ENCODE data around the gene HIBCH. TPM values are rescaled to one million over a fixed set of nuclear protein-coding genes. Genes with fewer than 3 reads are reported as not detected.
"Not testable (repeated sequence)": the region's sequence is repeated elsewhere in the genome, so short reads cannot be mapped to it uniquely, and the experiment has no call there.

HIBCH gene
- total and polyA plus RNA-seq, 2 donors: 18.7 to 31.3 TPM

DNA sequence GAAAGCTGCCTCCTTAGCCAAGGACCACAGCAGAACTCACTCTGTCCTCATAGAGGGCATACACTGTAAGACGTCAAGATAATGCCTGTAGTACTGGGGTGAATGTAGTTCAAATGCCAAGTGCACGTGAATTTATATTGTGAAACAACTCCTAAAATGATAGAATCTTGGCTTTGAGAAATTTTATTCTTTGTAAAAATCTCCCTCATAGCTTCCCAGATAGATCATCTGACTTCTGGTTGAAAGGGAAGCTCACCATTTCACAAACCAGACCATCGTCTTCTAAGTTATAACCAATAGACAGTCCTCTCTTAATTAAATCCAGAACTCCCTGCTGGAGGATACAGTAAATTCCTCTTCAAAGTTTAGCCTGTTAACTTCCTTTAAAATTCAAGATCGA lies 146.2 kb downstream of the HIBCH start:
- 84% methylated on average over 4 of the region's 4 CpGs for WGBS
- Histone ChIP-seq H3K9me3 (ENCODE audit: control insufficient read depth in 2 of 2, insufficient read depth in 1 of 2, low read length in 1 of 2) (no peaks in the 10 kb centered on the region), H3K36me3 (ENCODE audit: control insufficient read depth in 2 of 2, insufficient read depth in 2 of 2, low read length in 1 of 2) (no peaks in the 10 kb centered on the region), H3K27ac (ENCODE audit: low read depth in 1 of 2, low read length in 1 of 2) (no peak overlapping the region), H3K4me3 (ENCODE audit: low read length in 2 of 2) (no peak overlapping the region), H3K4me1 (ENCODE audit: control insufficient read depth in 2 of 2, insufficient read depth in 2 of 2, low read length in 2 of 2) (no peaks in the 10 kb centered on the region), H3K27me3 (ENCODE audit: control insufficient read depth in 2 of 2, insufficient read depth in 1 of 2, low read length in 1 of 2) (no peaks in the 10 kb centered on the region)
- DNase-seq (ENCODE audit: low read depth in 6 of 9, low spot score in 9 of 9): no peak

GRCh38 chr2:190170673-190171072 lies 149.0 kb downstream of the HIBCH start:
- 73% methylated on average over 2 of the region's 2 CpGs for WGBS
- H3K4me3 ChIP-seq (ENCODE audit: low read length in 2 of 2): no peak overlapping the region
- H3K9me3 ChIP-seq (ENCODE audit: control insufficient read depth in 2 of 2, insufficient read depth in 1 of 2, low read length in 1 of 2): peaks cover 0 to 3% of the 10 kb centered on the region in 2 donors
- H3K4me1 ChIP-seq (ENCODE audit: control insufficient read depth in 2 of 2, insufficient read depth in 2 of 2, low read length in 2 of 2): no peaks in the 10 kb centered on the region
- H3K36me3 ChIP-seq (ENCODE audit: control insufficient read depth in 2 of 2, insufficient read depth in 2 of 2, low read length in 1 of 2): no peaks in the 10 kb centered on the region
- no peak for DNase-seq (ENCODE audit: low read depth in 6 of 9, low spot score in 9 of 9)
- H3K27me3 ChIP-seq (ENCODE audit: control insufficient read depth in 2 of 2, insufficient read depth in 1 of 2, low read length in 1 of 2): no peaks in the 10 kb centered on the region
- no peak overlapping the region for H3K27ac ChIP-seq (ENCODE audit: low read depth in 1 of 2, low read length in 1 of 2)

GRCh38 chr2:190169221-190170072 lies 150.2 kb downstream of the HIBCH start:
- no peaks in the 10 kb centered on the region for H3K27me3 ChIP-seq (ENCODE audit: control insufficient read depth in 2 of 2, insufficient read depth in 1 of 2, low read length in 1 of 2)
- H3K4me1 ChIP-seq (ENCODE audit: control insufficient read depth in 2 of 2, insufficient read depth in 2 of 2, low read length in 2 of 2): no peaks in the 10 kb centered on the region
- no peak overlapping the region for H3K27ac ChIP-seq (ENCODE audit: low read depth in 1 of 2, low read length in 1 of 2)
- no peak for DNase-seq (ENCODE audit: low read depth in 6 of 9, low spot score in 9 of 9)
- 76% methylated on average over 5 of the region's 5 CpGs for WGBS
- no peaks in the 10 kb centered on the region for H3K36me3 ChIP-seq (ENCODE audit: control insufficient read depth in 2 of 2, insufficient read depth in 2 of 2, low read length in 1 of 2)
- H3K4me3 ChIP-seq (ENCODE audit: low read length in 2 of 2): no peak overlapping the region
- peaks cover 0 to 3% of the 10 kb centered on the region in 2 donors for H3K9me3 ChIP-seq (ENCODE audit: control insufficient read depth in 2 of 2, insufficient read depth in 1 of 2, low read length in 1 of 2)

DNA sequence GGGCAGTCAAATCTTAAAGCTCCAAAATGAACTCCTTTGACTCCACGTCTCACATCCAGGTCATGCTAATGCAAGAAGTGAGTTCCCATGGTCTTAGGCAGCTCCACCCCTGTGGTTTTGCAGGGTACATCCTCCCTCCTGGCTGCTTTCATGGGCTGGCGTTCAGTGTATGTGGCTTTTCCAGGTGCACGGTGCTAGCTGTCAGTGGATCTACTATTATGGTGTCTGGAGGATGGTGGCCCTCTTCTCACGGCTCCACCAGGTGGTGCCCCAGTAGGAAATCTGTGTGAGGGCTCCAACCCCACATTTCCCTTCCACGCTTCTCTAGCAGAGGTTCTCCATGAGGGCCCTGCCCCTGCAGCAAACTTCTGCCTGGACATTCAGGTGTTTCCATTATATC lies 151.9 kb downstream of the HIBCH start:
- Histone ChIP-seq H3K27ac (ENCODE audit: low read depth in 1 of 2, low read length in 1 of 2) (no peak overlapping the region), H3K4me3 (ENCODE audit: low read length in 2 of 2) (no peak overlapping the region), H3K4me1 (ENCODE audit: control insufficient read depth in 2 of 2, insufficient read depth in 2 of 2, low read length in 2 of 2) (no peaks in the 10 kb centered on the region), H3K36me3 (ENCODE audit: control insufficient read depth in 2 of 2, insufficient read depth in 2 of 2, low read length in 1 of 2) (no peaks in the 10 kb centered on the region), H3K27me3 (ENCODE audit: control insufficient read depth in 2 of 2, insufficient read depth in 1 of 2, low read length in 1 of 2) (no peaks in the 10 kb centered on the region), H3K9me3 (ENCODE audit: control insufficient read depth in 2 of 2, insufficient read depth in 1 of 2, low read length in 1 of 2) (peaks cover 0 to 3% of the 10 kb centered on the region in 2 donors)
- WGBS: 62% methylated on average over 5 of the region's 5 CpGs
- no peak for DNase-seq (ENCODE audit: low read depth in 6 of 9, low spot score in 9 of 9)

DNA sequence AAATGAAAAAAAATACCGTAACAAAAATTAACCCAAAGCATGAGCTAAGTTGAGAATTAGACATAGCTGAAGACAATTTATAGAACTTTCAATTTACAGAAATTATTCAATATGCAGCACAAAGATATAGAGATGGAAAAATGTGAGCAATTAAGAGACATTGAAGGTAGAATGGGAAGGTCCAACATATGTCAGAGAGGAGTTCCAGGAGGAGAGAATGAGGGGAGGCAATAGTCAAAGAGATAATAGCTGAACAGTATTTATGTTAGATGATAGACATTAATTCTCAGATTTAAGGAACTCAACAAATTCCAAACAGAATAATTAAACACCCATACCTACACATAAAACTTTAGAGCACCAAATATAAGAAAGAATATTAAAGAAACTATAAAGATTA lies 154.1 kb downstream of the HIBCH start:
- WGBS: 97% methylated on average over 1 of the region's 1 CpG
- peaks cover 0 to 3% of the 10 kb centered on the region in 2 donors for H3K9me3 ChIP-seq (ENCODE audit: control insufficient read depth in 2 of 2, insufficient read depth in 1 of 2, low read length in 1 of 2)
- no peaks in the 10 kb centered on the region for H3K27me3 ChIP-seq (ENCODE audit: control insufficient read depth in 2 of 2, insufficient read depth in 1 of 2, low read length in 1 of 2)
- H3K4me3 ChIP-seq (ENCODE audit: low read length in 2 of 2): no peak overlapping the region
- no peaks in the 10 kb centered on the region for H3K4me1 ChIP-seq (ENCODE audit: control insufficient read depth in 2 of 2, insufficient read depth in 2 of 2, low read length in 2 of 2)
- no peak overlapping the region for H3K27ac ChIP-seq (ENCODE audit: low read depth in 1 of 2, low read length in 1 of 2)
- H3K36me3 ChIP-seq (ENCODE audit: control insufficient read depth in 2 of 2, insufficient read depth in 2 of 2, low read length in 1 of 2): no peaks in the 10 kb centered on the region
- DNase-seq (ENCODE audit: low read depth in 6 of 9, low spot score in 9 of 9): no peak

DNA sequence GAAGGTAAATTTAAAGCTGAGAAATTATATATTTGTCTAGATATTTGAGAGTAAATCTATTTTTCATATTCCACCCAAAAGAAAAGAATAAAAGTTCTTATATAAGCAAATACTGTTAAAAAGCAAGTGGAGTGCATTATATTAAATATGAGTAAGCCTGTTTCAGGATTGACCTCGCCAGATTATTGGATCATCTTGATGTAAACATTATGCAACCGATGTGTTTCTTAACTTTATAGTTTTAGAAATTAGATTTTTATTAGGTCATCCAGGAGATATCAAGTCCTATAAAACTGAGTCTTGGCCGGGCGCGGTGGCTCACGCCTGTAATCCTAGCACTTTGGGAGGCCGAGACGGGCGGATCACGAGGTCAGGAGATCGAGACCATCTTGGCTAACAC lies 156.8 kb downstream of the HIBCH start:
- Histone ChIP-seq H3K27ac (ENCODE audit: low read depth in 1 of 2, low read length in 1 of 2) (no peak overlapping the region), H3K9me3 (ENCODE audit: control insufficient read depth in 2 of 2, insufficient read depth in 1 of 2, low read length in 1 of 2) (no peaks in the 10 kb centered on the region), H3K4me3 (ENCODE audit: low read length in 2 of 2) (no peak overlapping the region), H3K36me3 (ENCODE audit: control insufficient read depth in 2 of 2, insufficient read depth in 2 of 2, low read length in 1 of 2) (no peaks in the 10 kb centered on the region), H3K4me1 (ENCODE audit: control insufficient read depth in 2 of 2, insufficient read depth in 2 of 2, low read length in 2 of 2) (no peaks in the 10 kb centered on the region), H3K27me3 (ENCODE audit: control insufficient read depth in 2 of 2, insufficient read depth in 1 of 2, low read length in 1 of 2) (no peaks in the 10 kb centered on the region)
- no peak for DNase-seq (ENCODE audit: low read depth in 6 of 9, low spot score in 9 of 9)
- 96% methylated on average over 11 of the region's 11 CpGs for WGBS

GRCh38 chr2:190159453-190159852 lies 160.2 kb downstream of the HIBCH start:
- 80% methylated on average over 3 of the region's 3 CpGs for WGBS
- Histone ChIP-seq H3K9me3 (ENCODE audit: control insufficient read depth in 2 of 2, insufficient read depth in 1 of 2, low read length in 1 of 2) (no peaks in the 10 kb centered on the region), H3K36me3 (ENCODE audit: control insufficient read depth in 2 of 2, insufficient read depth in 2 of 2, low read length in 1 of 2) (no peaks in the 10 kb centered on the region), H3K4me3 (ENCODE audit: low read length in 2 of 2) (no peak overlapping the region), H3K27ac (ENCODE audit: low read depth in 1 of 2, low read length in 1 of 2) (no peak overlapping the region), H3K27me3 (ENCODE audit: control insufficient read depth in 2 of 2, insufficient read depth in 1 of 2, low read length in 1 of 2) (no peaks in the 10 kb centered on the region), H3K4me1 (ENCODE audit: control insufficient read depth in 2 of 2, insufficient read depth in 2 of 2, low read length in 2 of 2) (no peaks in the 10 kb centered on the region)
- no peak for DNase-seq (ENCODE audit: low read depth in 6 of 9, low spot score in 9 of 9)

DNA sequence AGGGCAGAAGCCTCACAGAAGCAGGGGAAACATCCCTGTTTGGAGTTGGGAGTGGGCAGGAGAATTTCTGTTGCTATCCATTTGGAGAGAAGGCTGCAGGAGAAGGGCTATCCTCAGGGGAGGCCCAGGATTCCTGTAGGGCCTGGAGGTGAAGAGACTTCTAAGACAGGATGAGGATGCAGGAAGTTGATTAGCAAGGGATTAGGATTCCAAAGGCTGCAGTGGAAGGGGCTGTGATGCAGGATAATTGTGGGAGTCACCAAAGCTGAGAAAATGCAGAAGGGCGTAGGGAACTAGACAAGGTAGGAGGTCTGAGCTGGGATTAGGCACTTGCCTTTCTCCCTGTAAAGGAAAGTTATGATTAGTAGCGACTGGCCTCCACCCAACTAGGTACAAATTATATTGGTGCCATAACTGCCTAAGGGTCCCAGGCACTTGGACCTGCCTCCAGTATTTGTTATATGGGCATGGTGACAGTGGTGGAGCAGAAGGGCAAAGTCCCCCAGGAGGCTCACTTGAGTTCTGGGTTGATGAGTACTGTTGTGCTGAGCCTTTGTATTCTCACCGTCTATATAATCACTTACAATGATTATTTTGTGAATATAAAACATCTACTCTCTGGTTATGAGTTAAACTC lies 160.7 kb downstream of the HIBCH start:
- H3K27ac ChIP-seq (ENCODE audit: low read depth in 1 of 2, low read length in 1 of 2): no peak overlapping the region
- DNase-seq (ENCODE audit: low read depth in 6 of 9, low spot score in 9 of 9): no peak
- H3K27me3 ChIP-seq (ENCODE audit: control insufficient read depth in 2 of 2, insufficient read depth in 1 of 2, low read length in 1 of 2): no peaks in the 10 kb centered on the region
- no peaks in the 10 kb centered on the region for H3K4me1 ChIP-seq (ENCODE audit: control insufficient read depth in 2 of 2, insufficient read depth in 2 of 2, low read length in 2 of 2)
- H3K4me3 ChIP-seq (ENCODE audit: low read length in 2 of 2): no peak overlapping the region
- no peaks in the 10 kb centered on the region for H3K36me3 ChIP-seq (ENCODE audit: control insufficient read depth in 2 of 2, insufficient read depth in 2 of 2, low read length in 1 of 2)
- WGBS: over 99% methylated on average over 3 of the region's 3 CpGs
- H3K9me3 ChIP-seq (ENCODE audit: control insufficient read depth in 2 of 2, insufficient read depth in 1 of 2, low read length in 1 of 2): no peaks in the 10 kb centered on the region

DNA sequence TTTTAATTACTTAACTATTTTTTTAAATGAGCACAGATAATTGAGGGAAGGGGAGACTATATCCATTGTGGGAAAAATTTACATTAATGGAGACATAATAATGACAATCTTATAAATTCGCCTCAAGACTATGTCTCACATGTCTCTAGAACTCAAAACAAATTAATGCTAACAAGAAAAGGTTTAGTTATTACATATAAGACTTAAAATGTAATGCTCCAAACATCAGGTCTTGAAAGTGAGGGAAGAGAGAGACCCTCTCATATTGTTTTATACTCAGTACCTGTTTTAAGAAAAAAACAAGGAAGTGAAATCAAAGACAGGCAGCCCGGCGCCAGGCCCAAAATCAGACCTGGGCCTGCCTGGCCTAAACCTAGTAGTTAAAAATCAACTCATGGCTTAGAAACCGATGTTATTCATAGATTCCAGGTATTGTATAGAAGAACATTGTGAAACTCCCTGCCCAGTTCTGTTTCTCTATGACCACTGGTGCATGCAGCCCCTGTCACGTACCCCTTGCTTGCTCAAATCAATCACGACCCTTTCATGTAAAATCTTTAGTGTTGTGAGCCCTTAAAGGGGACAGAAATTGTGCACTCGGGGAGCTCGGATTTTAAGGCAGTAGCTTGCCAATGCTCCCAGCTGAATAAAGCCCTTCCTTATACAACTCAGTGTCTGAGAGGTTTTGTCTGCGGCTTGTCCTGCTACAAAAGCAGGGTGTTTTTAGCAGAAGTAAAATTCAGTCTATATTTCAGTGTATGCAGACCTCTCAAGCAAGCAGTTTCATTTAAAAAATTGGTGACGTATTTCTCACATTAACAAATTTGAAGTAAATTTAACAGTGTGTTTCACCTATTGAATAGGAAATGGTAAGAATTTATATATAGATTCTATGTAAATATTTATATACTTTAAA lies 161.8 kb downstream of the HIBCH start:
- H3K4me1 ChIP-seq (ENCODE audit: control insufficient read depth in 2 of 2, insufficient read depth in 2 of 2, low read length in 2 of 2); H3K27me3 ChIP-seq (ENCODE audit: control insufficient read depth in 2 of 2, insufficient read depth in 1 of 2, low read length in 1 of 2); H3K4me3 ChIP-seq (ENCODE audit: low read length in 2 of 2); H3K9me3 ChIP-seq (ENCODE audit: control insufficient read depth in 2 of 2, insufficient read depth in 1 of 2, low read length in 1 of 2); H3K27ac ChIP-seq (ENCODE audit: low read depth in 1 of 2, low read length in 1 of 2); H3K36me3 ChIP-seq (ENCODE audit: control insufficient read depth in 2 of 2, insufficient read depth in 2 of 2, low read length in 1 of 2); DNase-seq (ENCODE audit: low read depth in 6 of 9, low spot score in 9 of 9): not testable (repeated sequence)
- WGBS: 92% methylated on average over 10 of the region's 10 CpGs
